ENCODE measurements around the gene CGB7. TPM values are rescaled to one million over a fixed set of nuclear protein-coding genes. Genes with fewer than 3 reads are reported as not detected.
A peak's percentile ranks its signal among the peaks of the same experiment; 100 is the strongest.

Gene CGB7
- total RNA-seq, 1 donor from 2014 or later, result not detected

DNA sequence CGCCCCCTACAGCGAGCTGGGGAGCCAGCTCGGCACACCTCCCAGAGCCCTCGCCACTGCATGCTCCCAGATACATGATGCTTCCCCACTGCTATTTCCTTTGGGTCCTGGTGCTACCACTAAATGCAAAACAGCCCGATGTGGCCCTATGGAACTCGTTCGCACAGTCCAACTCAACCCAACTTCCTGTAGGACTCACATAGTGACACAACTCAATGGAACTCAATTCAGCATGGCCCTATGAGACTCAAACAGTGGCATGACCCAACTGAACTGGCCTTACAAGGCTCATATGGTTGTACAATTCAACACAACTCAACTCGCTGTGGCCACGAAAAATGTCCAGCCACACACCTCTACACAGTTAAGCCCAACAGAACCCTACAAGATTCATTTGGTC is 11.5 kb upstream of the CGB7 start:
- no peak for TF ChIP-seq CTCF (IDR thresholded peaks at IDR 0.05; ENCODE audit: unreplicated experiment)
- Mint-ChIP-seq H3K27me3 (ENCODE audit: unreplicated experiment) (peaks cover 26% of the 10 kb centered on the region), H3K36me3 (ENCODE audit: low read depth, unreplicated experiment) (peaks cover 22% of the 10 kb centered on the region), H3K4me3 (ENCODE audit: unreplicated experiment) (peak overlapping the region; percentile 6), H3K4me1 (ENCODE audit: unreplicated experiment) (peaks cover 5% of the 10 kb centered on the region), H3K9me3 (ENCODE audit: unreplicated experiment) (no peaks in the 10 kb centered on the region), H3K27ac (ENCODE audit: unreplicated experiment) (no peak overlapping the region)
- DNase-seq (ENCODE audit: low spot score), result no peak

GRCh38 chr19:49067554-49067953 is 10.0 kb upstream of the CGB7 start:
- H3K9me3 Mint-ChIP-seq (ENCODE audit: unreplicated experiment), result no peaks in the 10 kb centered on the region
- H3K27ac Mint-ChIP-seq (ENCODE audit: unreplicated experiment), result no peak overlapping the region
- H3K36me3 Mint-ChIP-seq (ENCODE audit: low read depth, unreplicated experiment), result peaks cover 13% of the 10 kb centered on the region
- peaks cover 2% of the 10 kb centered on the region for H3K4me1 Mint-ChIP-seq (ENCODE audit: unreplicated experiment)
- no peak overlapping the region for H3K4me3 Mint-ChIP-seq (ENCODE audit: unreplicated experiment)
- peaks cover 18% of the 10 kb centered on the region for H3K27me3 Mint-ChIP-seq (ENCODE audit: unreplicated experiment)
- no peak for TF ChIP-seq CTCF (IDR thresholded peaks at IDR 0.05; ENCODE audit: unreplicated experiment)
- DNase-seq (ENCODE audit: low spot score), result no peak

DNA sequence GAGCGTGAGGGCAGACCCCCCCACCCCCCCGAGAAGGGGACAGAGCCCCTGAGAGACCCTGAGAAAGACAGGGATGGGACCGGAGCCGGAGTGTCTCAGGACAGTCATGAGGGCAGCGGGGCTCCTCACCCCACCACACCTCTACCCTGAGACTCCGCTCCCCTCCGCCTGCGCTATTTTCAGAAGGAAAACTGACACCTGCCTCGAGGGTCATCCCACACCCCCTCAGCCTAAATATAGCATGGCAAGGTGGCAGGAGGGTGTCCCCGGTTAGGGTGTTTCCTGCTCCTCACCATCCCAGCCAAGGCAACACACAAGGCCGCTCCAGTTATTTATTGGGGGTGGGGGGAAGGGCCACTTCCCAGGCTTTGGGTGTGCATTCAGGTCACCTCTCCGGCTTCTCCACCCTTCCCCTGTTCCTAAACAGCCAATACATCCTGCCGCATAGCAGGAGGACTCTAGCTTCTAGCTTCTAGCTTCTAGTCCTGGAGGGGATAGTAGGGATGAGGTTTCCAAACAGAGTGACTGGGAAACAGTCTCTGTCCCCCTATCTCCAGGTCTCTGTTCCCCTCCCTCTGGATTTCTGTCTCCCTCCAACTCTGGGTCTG is 8.5 kb upstream of the CGB7 start:
- no peak for DNase-seq (ENCODE audit: low spot score)
- H3K27ac Mint-ChIP-seq (ENCODE audit: unreplicated experiment), result no peak overlapping the region

GRCh38 chr19:49064768-49065611 is 7.4 kb upstream of the CGB7 start, which contains the start of gene NTF4:
Gene NTF4 (minus strand): TSS chr19:49064818. CDS start chr19:49061997, 2,821 bp downstream.
- no peak for TF ChIP-seq CTCF (IDR thresholded peaks at IDR 0.05; ENCODE audit: unreplicated experiment)
- peak within 1 kb of the TSS; percentile 47 for H3K4me3 Mint-ChIP-seq (ENCODE audit: unreplicated experiment)
- H3K27me3 Mint-ChIP-seq (ENCODE audit: unreplicated experiment), result peaks cover 14% of the 10 kb centered on the region
- DNase-seq (ENCODE audit: low spot score), result peak; percentile 54
- H3K4me1 Mint-ChIP-seq (ENCODE audit: unreplicated experiment), result peaks cover 2% of the 10 kb centered on the region
- peaks cover 8% of the 10 kb centered on the region for H3K36me3 Mint-ChIP-seq (ENCODE audit: low read depth, unreplicated experiment)
- H3K27ac Mint-ChIP-seq (ENCODE audit: unreplicated experiment), result no peak within 1 kb of the TSS
- no peaks in the 10 kb centered on the region for H3K9me3 Mint-ChIP-seq (ENCODE audit: unreplicated experiment)

More for the DNA sequence above, 8.5 kb upstream of the CGB7 start:
- H3K4me3 Mint-ChIP-seq (ENCODE audit: unreplicated experiment), result peak overlapping the region; percentile 38
- peaks cover 13% of the 10 kb centered on the region for H3K36me3 Mint-ChIP-seq (ENCODE audit: low read depth, unreplicated experiment)
- peaks cover 16% of the 10 kb centered on the region for H3K27me3 Mint-ChIP-seq (ENCODE audit: unreplicated experiment)
- peaks cover 2% of the 10 kb centered on the region for H3K4me1 Mint-ChIP-seq (ENCODE audit: unreplicated experiment)
- no peaks in the 10 kb centered on the region for H3K9me3 Mint-ChIP-seq (ENCODE audit: unreplicated experiment)
- no peak for TF ChIP-seq CTCF (IDR thresholded peaks at IDR 0.05; ENCODE audit: unreplicated experiment)

Data from endothelial cell (in vitro differentiated cells).